Activated CD4-positive, CD25-positive, alpha-beta regulatory T cell (primary cell): ENCODE results near the gene CTIF.

Experiments used
- DNase-seq, 4 experiments: peaks; one replicate each; lab custom pipeline; 2025; lab: John Stamatoyannopoulos, UW

Gene CTIF

DNA sequence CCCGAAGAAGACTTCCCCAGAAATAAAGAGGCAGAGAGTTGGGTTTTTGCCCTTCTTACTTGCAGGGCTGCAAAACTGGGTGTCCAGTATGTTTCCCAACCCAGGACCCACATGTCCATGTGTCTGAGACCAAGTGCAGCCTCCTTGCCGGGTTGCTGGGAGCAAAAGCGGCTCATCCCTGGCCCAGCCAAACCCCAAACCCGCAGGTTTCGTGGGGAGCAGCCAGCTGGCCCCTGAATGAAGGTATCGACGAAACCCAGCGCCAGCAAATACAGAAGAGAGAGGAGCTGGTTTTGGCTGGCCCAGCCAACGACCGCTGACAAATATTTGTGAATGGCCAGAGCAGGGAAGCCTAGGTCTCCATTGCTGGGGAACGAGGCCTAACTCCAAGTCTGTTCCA, 214.9 kb downstream of the CTIF start:
- no peak for DNase-seq

DNA sequence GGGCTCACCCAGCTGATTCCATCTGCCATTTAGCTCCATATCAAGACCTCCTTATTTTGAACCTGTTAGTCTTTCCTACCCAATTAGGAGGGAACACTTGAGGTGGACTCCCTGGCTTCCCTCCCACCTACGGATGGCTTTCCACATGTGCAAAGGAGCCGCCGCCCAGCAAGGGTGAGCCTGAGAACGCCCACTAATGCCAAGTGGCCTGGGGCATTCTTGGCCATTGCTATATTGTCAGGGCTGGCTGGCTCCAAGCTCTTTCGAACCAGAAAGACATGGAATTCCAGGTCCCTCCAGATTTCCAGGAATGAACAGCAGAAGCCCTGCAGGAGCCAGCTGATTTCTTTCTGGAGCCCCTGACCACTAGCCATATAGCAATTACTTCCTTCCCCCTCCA, 215.7 kb downstream of the CTIF start:
- DNase-seq = no peak

- no peak for DNase-seq
Observed at GRCh38 chr18:48754993-48755473, 216.2 kb downstream of the CTIF start.

GRCh38 chr18:48756511-48757226, 217.8 kb downstream of the CTIF start:
- DNase-seq = no peak

GRCh38 chr18:48757367-48757766, 218.5 kb downstream of the CTIF start:
- DNase-seq = no peak

GRCh38 chr18:48757906-48758305, 219.1 kb downstream of the CTIF start:
- no peak for DNase-seq

DNA sequence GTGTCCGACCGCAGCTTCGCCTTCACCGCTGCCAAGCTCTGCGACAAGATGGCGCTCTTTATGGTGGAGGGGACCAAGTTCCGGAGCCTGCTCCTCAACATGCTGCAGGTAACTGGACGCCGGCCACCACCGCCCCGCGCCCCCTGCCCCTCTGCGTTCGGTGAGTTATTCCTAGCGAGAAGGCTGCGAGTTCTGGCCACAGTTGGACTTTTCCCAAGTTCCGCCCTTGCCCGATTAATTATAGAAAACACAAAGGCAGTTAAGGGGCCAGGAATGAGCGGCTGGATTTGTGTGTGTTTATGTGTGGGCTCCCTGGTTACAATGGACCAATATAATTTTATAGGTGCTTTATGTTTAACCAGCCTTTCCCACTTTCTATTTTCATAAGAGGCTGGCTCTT, 222.8 kb downstream of the CTIF start:
- DNase-seq = no peak

- DNase-seq = no peak
Observed at GRCh38 chr18:48762022-48762421, 223.2 kb downstream of the CTIF start.

DNA sequence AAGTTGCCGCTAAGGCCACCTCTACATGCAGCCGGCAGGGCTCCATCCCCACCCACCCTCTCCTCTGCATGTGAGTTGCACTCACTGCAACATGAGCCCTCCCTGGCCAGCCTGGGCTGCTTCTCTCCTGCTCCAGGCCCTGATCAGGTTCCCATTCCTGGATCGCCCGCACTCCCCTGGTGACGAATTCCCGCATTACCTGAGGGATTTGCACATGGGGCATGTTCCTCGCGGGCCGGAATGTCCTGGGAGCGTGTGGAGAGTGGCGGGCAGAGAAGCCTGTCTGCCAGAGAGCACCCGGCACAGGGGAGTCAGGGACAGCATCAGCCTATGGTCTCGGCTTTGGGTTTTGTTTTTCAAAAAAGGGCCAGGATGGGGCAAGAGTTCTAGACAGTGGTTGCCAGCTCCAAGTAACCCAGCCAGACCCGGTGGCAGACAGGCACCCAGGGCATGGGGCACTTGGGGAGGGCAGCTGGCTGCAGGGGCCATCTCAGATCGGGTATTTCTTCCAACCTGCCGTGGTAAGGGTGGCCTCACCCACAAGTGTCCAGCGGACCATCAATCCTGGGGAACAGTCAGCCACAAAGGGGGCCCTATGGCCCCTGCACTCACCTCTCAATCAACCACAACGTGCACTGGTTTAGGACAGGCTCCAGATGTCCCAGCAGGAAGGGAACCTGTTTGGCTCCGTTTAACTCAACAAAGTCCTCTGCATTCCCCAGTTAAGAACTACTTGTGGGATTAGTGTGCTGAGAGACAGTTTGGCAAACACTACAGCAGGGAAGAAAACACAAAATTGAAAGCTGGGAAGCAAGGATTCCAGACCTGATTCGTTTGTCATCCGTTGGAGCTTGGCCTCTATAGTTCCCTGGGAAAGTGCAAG, 224.2 kb downstream of the CTIF start:
- no peak for DNase-seq

DNA sequence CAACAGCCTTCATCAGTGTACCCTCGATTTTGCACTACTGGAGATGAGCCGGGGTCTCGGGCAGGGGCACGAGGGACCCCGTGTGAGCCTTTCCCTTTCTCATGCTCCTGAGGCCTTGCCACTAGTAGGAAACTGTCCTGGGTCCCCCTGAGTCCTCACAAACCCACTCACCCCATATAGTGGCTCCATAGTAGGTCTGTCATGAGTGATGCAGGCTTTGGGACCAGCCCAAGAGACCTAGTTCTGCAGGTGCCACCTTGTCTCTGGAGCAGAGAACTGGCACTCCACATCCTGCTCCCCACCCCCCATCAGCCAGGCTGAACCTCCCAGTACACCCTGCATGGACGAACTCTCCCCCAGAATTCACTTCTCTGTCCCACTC, 224.9 kb downstream of the CTIF start:
- no peak for DNase-seq

- no peak for DNase-seq
Observed at GRCh38 chr18:48765053-48765452, 226.2 kb downstream of the CTIF start.

DNA sequence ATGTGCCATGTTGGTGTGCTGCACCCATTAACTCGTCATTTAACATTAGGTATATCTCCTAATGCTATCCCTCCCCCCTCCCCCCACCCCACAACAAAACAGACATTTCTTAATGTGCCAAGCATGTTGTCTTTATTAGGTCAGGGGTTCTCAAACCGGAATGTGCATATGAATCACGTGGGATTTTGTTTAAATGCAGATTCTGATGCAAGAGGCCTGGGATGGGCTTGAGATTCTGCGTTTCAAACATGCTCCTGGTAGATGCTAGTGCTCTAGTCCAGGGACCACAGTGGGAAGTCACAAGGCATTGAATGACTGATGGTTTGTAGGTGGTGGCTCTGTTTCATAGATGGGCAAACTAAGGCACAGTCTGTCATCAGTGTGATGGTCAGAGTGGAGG, 227.2 kb downstream of the CTIF start:
- DNase-seq = no peak

DNA sequence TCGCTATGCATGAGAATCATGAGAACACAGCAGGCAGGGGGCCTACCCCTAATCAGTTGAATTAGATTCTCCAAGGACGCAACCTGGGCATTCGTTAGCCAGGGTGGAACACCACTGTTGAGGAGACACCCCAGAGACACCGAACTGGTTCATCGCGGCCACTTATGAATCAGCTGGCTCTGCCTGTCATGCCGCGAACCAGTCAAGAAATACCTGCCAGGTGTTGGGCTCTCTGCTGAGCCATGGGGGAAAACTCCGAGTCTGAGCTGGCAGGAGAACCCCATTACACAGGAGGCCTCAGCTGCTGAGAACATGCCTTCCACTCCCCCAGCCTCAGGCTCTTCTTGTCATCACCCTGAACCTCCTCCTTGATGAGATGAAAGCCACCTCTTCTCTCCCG, 227.7 kb downstream of the CTIF start:
- DNase-seq = no peak

DNA sequence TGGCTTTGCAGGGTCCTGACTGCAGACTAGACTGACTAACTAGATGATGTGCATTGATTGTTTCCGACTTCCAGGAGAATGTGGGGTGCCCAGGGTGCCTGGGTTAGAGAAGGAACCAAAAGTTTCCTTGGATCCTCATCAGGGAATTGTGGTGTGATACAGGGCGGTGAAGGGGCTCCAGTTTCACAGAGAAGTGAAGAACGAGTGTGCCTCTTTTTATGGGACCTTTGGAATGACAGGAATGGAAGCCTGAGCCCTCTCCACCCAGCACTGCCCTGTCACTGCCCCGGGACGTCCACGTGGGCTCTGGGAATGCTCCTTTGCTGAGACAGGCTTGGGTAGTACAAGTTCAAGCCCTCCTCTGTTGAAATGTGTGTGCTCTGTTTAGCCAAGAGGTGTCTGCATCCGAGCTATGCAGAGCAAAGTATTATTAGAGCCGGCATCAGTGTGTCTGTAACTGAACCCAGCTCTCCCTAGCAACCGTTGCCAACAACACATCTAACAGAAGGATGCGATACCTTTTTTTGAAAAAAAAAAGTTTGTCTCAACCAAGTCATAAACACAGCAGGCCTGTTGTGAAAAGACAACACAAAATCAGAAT, 228.4 kb downstream of the CTIF start:
- DNase-seq = no peak

DNA sequence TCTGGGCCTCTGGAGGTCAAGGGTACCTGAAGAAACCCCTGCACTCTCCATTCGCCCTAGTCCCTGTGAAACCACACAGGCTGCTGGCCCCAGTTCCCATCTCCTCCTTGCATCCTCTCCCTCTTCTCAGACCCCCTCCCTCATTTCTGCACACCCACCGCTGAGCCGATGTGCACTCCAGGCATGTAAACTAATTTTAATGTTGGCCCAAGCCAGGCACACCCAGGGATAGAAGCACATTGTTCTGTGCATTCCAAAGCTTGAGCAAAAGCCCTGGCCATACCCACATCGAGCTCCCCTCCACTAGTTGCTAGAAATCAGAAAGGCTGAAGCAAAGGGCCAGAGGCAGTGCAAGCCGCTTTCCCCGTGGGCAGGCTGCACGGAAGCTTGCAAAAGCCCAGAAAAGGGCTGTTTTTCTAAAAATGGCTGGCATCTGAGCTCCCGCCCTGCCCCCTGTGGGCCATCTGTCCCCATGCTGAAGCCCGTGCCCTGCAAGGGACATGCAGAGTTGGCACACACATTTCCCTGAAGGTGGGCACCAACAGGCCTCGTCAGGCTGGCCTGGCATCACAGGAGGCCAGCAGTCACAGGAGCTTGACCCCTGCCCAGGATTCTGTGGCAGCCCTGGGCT, 230.3 kb downstream of the CTIF start:
- no peak for DNase-seq

DNA sequence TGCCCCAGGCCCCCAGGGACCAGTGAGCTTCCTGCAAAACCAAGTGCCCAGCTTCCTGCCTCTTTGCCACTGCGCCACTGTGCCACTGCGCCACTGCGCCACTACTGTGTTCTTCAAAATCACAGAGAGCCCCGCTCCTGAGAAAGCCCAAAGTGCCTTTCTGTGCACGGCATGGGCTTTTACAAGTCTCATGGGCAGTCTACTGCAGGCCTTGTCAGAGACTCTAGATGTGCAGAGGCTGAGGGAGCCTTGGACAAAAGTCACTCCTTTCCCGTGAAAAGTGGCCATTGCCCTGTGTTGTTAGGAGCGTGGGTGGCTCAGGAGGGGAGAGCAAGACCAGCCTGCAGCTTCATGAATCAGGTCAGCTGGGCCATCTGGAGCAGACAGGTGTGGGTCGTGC, 231.4 kb downstream of the CTIF start:
- DNase-seq = no peak

GRCh38 chr18:48771641-48772375, 233.0 kb downstream of the CTIF start:
- DNase-seq = no peak

DNA sequence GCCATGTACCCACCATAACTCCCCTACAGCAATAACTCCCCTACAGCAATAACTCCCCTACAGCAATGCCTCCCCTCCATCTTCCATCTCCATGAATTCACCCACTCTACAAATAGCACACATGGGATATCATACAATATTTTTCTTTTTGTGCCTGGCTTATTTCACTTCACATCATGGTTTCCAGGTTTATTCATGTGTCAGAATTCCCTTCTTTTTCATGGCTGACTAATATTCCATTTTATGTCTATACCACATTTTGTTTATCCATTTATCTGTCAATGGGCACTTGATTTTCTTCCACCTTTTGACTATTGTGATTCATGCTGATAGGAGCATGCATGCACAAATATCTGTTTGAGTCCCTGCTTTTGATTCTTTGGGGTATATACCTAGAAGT, 233.6 kb downstream of the CTIF start:
- DNase-seq = no peak

- DNase-seq = no peak
Observed at GRCh38 chr18:48773821-48774220, 235.0 kb downstream of the CTIF start.

DNA sequence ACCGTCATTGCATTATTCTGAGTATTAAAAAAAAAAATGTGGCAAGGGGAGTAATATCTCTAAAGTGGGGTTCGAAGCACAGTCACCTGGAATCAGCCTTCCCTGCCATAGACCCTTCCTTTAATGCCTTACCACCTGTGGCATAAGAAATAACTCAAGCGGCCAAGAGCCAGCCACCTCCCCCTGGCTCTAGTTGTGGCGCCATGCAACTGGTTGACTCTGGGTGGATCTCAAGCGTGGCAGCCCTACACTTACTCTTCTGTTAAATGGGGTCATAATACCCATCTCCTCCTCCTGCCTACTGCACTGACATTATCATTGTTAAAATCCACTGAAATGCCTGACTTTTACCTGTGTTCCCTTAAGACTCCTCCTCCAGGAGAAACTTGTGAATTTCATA, 236.1 kb downstream of the CTIF start:
- no peak for DNase-seq

DNA sequence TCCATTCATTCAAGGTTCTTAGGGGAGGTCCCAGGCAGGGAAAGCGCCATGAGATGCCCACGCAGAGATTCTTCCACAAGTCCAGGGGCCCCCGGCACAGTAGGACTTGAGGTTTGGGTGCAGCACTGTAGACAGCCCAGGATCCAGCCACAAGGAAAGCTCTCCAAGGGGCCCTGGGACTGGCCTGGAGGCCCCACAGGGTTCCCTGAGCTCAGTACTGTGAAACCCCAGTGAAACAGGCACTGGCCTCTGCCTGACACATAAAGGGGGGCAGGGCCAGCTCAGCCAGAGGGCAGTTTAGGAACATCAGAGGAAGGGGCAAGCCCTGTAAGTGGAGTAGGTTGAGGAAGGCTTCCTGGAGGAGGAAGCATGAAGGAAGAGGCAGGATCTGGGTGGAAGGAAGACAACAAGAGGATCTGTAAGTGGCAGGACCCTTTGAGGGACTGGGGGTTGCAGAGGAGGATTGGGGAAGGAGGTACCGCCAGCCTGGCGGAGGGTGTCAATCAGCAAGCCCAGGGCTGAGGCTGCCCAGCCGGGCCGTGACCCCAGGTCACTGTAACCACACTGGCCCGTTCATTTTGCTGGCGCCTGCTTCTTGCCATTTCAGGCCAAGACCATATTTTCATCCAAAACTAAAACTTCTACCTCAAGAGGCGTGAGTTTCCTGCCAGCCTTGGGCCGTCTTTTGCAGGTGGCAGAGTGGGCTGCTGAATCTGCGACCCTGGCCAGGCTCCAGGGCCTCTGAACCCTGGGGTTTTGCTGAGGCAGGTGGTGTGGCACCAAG, 236.7 kb downstream of the CTIF start:
- no peak for DNase-seq
